Measurements from ENCODE around the gene TLR1.

DNA sequence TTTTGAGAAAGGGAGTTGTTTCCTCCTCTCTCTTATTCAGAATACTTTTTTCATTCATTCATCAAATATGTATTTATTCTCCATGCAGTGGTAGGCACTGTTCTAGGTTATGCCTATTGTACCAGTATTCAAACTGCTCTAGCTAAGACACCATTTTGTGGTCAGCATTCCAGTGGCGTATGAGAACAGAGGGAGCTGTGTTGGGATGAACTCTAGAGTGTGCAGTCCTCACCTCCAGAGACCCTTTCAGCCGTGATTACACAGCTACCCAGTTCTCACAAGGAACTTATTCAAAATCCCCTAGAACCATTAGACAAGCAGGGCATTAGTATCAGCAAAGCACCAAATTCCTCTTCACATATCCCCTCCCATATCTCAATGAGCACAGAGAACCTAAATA is 4.2 kb downstream of the TLR1 start:
- TF ChIP-seq EZH2phosphoT487 (IDR thresholded peaks at IDR 0.05; ENCODE audit: borderline replicate concordance, low read length): no peak
- no peak for TF ChIP-seq CTCF (IDR thresholded peaks at IDR 0.05; ENCODE audit: low read depth, low read length, poor library complexity, severe bottlenecking)
